ENCODE measurements around the gene NTSR1. TPM values are rescaled to one million over a fixed set of nuclear protein-coding genes. Genes with fewer than 3 reads are reported as not detected.

NTSR1 gene
- total and polyA plus RNA-seq, 2 of the 8 experiments (the other 6 are each of a cell fraction or from before 2014, with no cell fraction given) = 0.53 to 0.89 TPM

GRCh38 chr20:62692801-62693523, 15.7 kb upstream of the NTSR1 start:
- no peak overlapping the region for H3K56ac ChIP-seq (replicated peaks; ENCODE audit: insufficient read length, low read depth, low read length)
- H2BK5ac ChIP-seq (ENCODE audit: low read depth, low read length) = no peak overlapping the region

More at GRCh38 chr20:62692801-62693523, 15.7 kb upstream of the NTSR1 start:
- Histone ChIP-seq H3K18ac (ENCODE audit: extremely low read depth, low read length) (no peak overlapping the region), H3K23me2 (ENCODE audit: low read depth, low read length) (no peaks in the 10 kb centered on the region), H3K9me3 (ENCODE audit: insufficient read depth in 2 of 2, low read depth in 1 of 2, low read length in 1 of 2) (no peaks in the 10 kb centered on the region), H3K27me3 (replicated peaks in 1 of 4; ENCODE audit: control insufficient read depth in 3 of 4, extremely low read depth in 1 of 4, insufficient read depth in 3 of 4, low read length in 3 of 4) (no peaks in the 10 kb centered on the region; a peak in 1 of 7 replicates), H3K27ac (ENCODE audit: low read depth, low read length) (no peak overlapping the region), H2BK20ac (ENCODE audit: low read length) (no peak overlapping the region), H2BK120ac (replicated peaks; ENCODE audit: low read depth, low read length) (no peak overlapping the region), H3K23ac (ENCODE audit: insufficient read length) (no peak overlapping the region), H3K79me2 (ENCODE audit: control insufficient read depth in 1 of 2, insufficient read depth in 2 of 2, low read length in 2 of 2) (no peaks in the 10 kb centered on the region), H3K9ac (replicated peaks in 1 of 4; ENCODE audit: extremely low read depth in 1 of 4, low read depth in 3 of 4, low read length in 3 of 4) (no peak overlapping the region), H4K5ac (ENCODE audit: insufficient read length, low read depth, low read length) (no peak overlapping the region), H3K14ac (ENCODE audit: insufficient read length) (no peak overlapping the region), H4K20me1 (replicated peaks in 1 of 2; ENCODE audit: control insufficient read depth in 1 of 2, insufficient read depth in 2 of 2, low read length in 2 of 2) (peaks cover 0 to 4% of the 10 kb centered on the region in 2 experiments), H2AK5ac (ENCODE audit: low read depth, low read length) (no peak overlapping the region), H3K4me3 (ENCODE audit: extremely low read depth in 1 of 4, insufficient read depth in 2 of 4, low read depth in 3 of 4, low read length in 4 of 4) (no peak overlapping the region), H4K8ac (ENCODE audit: extremely low read depth, insufficient read depth, low read length) (no peak overlapping the region; the same call in 1 of the 2 replicates), H4K91ac (replicated peaks; ENCODE audit: insufficient read length, low read length) (no peak overlapping the region), H3K36me3 (ENCODE audit: control insufficient read depth in 2 of 4, insufficient read depth in 4 of 4, low read length in 3 of 4) (no peaks in the 10 kb centered on the region), H3K4ac (replicated peaks; ENCODE audit: insufficient read length, low read depth, low read length) (no peak overlapping the region), H2BK12ac (ENCODE audit: low read depth, low read length) (no peak overlapping the region), H3K79me1 (ENCODE audit: low read depth, low read length) (no peaks in the 10 kb centered on the region), H3K4me1 (replicated peaks in 1 of 4; ENCODE audit: control insufficient read depth in 3 of 4, insufficient read depth in 4 of 4, low read length in 3 of 4) (no peaks in the 10 kb centered on the region), H2AFZ (ENCODE audit: low read length) (no peak overlapping the region), H3K4me2 (ENCODE audit: insufficient read depth in 1 of 2, low read depth in 2 of 2, low read length in 2 of 2) (no peak overlapping the region), H2BK15ac (ENCODE audit: low read length) (no peak overlapping the region)
- TF ChIP-seq GTF2F1 (IDR thresholded peaks at IDR 0.05; ENCODE audit: borderline replicate concordance, low read depth, low read length) (no peak), BCL11A (IDR thresholded peaks at IDR 0.05; ENCODE audit: low read depth in 2 of 2, low read length in 2 of 2) (no peak), SP2 (IDR thresholded peaks at IDR 0.05; ENCODE audit: low read length) (no peak), POU5F1 (IDR thresholded peaks at IDR 0.05; ENCODE audit: low read depth, low read length) (no peak), KDM5A (IDR thresholded peaks at IDR 0.05; ENCODE audit: low read length) (no peak), BRCA1 (IDR thresholded peaks at IDR 0.05; ENCODE audit: low read depth, low read length) (no peak)
- ChIA-PET CTCF (ENCODE audit: partially characterized antibody) (interaction anchor here (0.8 to 2.6 kb wide), 8 partner anchors 11 to 129 kb away, joined by 3 to 13 read pairs (median 8); partner anchors contain the start of gene NTSR1), POLR2A (ENCODE audit: partially characterized antibody) (no interaction called here)
- DNase-seq (ENCODE audit: low read depth in 1 of 2, low spot score in 2 of 2) (no peak), FAIRE-seq (no peak)
- 92% methylated on average over 22 of the region's 22 CpGs; no CpG with 5 or more reads in 1 of the 2 experiments for WGBS, 2 experiments (ENCODE audit: extremely low coverage in 1 of 2, insufficient coverage in 1 of 2, insufficient read length in 1 of 2, insufficient replicate concordance in 2 of 2, low coverage in 1 of 2, low lambda C conversion rate in 2 of 2, missing lambda C conversion rate in 1 of 2)
